Tibial nerve (tissue), 4 donors: ENCODE data around the gene HYPK. TPM values are rescaled to one million over a fixed set of nuclear protein-coding genes. Genes with fewer than 3 reads are reported as not detected.

Source experiments
- DNase-seq, 2 donors: peaks; one replicate each; pipeline ENCODE4 v3.0.0-alpha.2; 2019; ENCODE audit warnings: low spot score in 2 of 2
- H3K27ac ChIP-seq, 4 donors: fragments of 200-600 bp; sonication (generic) in 3 of 4; one replicate each; pipeline ENCODE4 v1.5.1; 2017 to 2019; ENCODE audit warnings: mild to moderate bottlenecking in 1 of 4
- H3K27me3 ChIP-seq, 2 donors: fragments of 200-600 bp; sonication (generic) in 1 of 2; one replicate each; pipeline versions ENCODE4 v1.5.1 to v1.6.0; 2017 to 2019
- H3K36me3 ChIP-seq, 3 donors: fragments of 200-600 bp; sonication (generic); one replicate each; pipeline ENCODE4 v1.5.1; 2018 to 2019
- H3K4me1 ChIP-seq, 4 donors: fragments of 200-600 bp; sonication (generic) in 3 of 4; one replicate each; pipeline ENCODE4 v1.5.1; 2017 to 2019
- H3K4me3 ChIP-seq, 4 donors: fragments of 200-600 bp; sonication (generic) in 3 of 4; one replicate each; pipeline ENCODE4 v1.5.1; 2017 to 2019; ENCODE audit warnings: mild to moderate bottlenecking in 1 of 4, moderate library complexity in 1 of 4
- H3K9me3 ChIP-seq, 4 donors: fragments of 200-600 bp; sonication (generic) in 3 of 4; one replicate each; pipeline ENCODE4 v1.5.1; 2017 to 2019
- CTCF ChIP-seq, 5 experiments: fragments of 200-600 bp in 3 of 5; fragments of 450-650 bp in 2 of 5; sonication (generic) in 3 of 5; IDR thresholded peaks; one replicate each; pipeline ENCODE4 v1.5.1; 2016 to 2019; ENCODE audit warnings: antibody characterized with exemption in 5 of 5, mild to moderate bottlenecking in 3 of 5, moderate library complexity in 2 of 5
- EP300 ChIP-seq, 2 donors: sonication (generic); formaldehyde crosslinking; IDR thresholded peaks; one replicate each; pipeline ENCODE4 v1.6.1; 2017; ENCODE audit warnings: antibody characterized with exemption in 2 of 2, mild to moderate bottlenecking in 1 of 2
- POLR2A ChIP-seq, 2 donors: fragments of 450-650 bp; IDR thresholded peaks; one replicate each; pipeline ENCODE4 v1.6.1; 2017; ENCODE audit warnings: antibody characterized with exemption in 2 of 2, mild to moderate bottlenecking in 2 of 2, moderate library complexity in 2 of 2
- WGBS, 2 donors: methylation state at CpG; one replicate each; pipeline ENCODE4 v1.1.5; 2018; 5-methylcytosine and 5-hydroxymethylcytosine counted together
- small RNA-seq: library from RNA; depleted of rRNA; stranded (forward); fragments of <200 nt; gene quantifications from one replicate; pipeline ENCODE3, GENCODE V24; 2016
- total RNA-seq, 4 donors: library from RNA; depleted of rRNA; stranded (reverse); fragments of >200 nt; gene quantifications; one replicate each; pipeline ENCODE4 v1.1.0, GENCODE V29; 2016

HYPK gene
- total RNA-seq, 4 donors from 2014 or later = 7.5 to 27.6 (median 12.1) TPM

- Histone ChIP-seq H3K9me3 (no peaks in the 10 kb centered on the region), H3K27ac (no peak overlapping the region), H3K4me1 (no peaks in the 10 kb centered on the region), H3K27me3 (no peaks in the 10 kb centered on the region), H3K36me3 (peaks cover 0 to 41% (median 0%) of the 10 kb centered on the region in 3 donors), H3K4me3 (no peak overlapping the region)
- no peak for DNase-seq
- WGBS, 2 donors = 97 to 98% methylated on average over 4 of the region's 4 CpGs
- TF ChIP-seq POLR2A (IDR thresholded peaks at IDR 0.05) = no peak
- no peak for TF ChIP-seq EP300 (IDR thresholded peaks at IDR 0.05)
- TF ChIP-seq CTCF (IDR thresholded peaks at IDR 0.05) = no peak
These were observed 52.2 kb downstream of the HYPK start for GRCh38 chr15:43852607-43853006.

Small RNAs within 50 kb of the gene (small RNA-seq; reads per million reads assigned to genes)
- gene MIR1282 = not detected

Other genes with a start within 250 kb of the HYPK start
- 10 to 100 TPM; 22.6 to 57.9 (median 40.4) TPM for gene PPIP5K1, start 210.4 kb upstream of the HYPK start, total RNA-seq
- not detected for gene CKMT1B, start 206.6 kb upstream of the HYPK start, total RNA-seq
- 1 to 10 TPM in 3 of 4 donors, under 1 TPM in 1; 0.30 to 1.4 (median 1.2) TPM for gene STRC, start 181.8 kb upstream of the HYPK start, total RNA-seq
- 10 to 100 TPM in 1 of 4 donors, 1 to 10 TPM in 3; 1.2 to 18.6 (median 6.3) TPM for gene CATSPER2, start 151.8 kb upstream of the HYPK start, total RNA-seq
- not detected for gene CKMT1A, start 106.7 kb upstream of the HYPK start, total RNA-seq
- 100 to 1,000 TPM in 1 of 4 donors, 10 to 100 TPM in 3; 75.4 to 107 (median 94.2) TPM for gene PDIA3, start 54.2 kb upstream of the HYPK start, total RNA-seq
- 10 to 100 TPM; 11.4 to 29.3 (median 13.0) TPM for gene ELL3, start 23.6 kb upstream of the HYPK start, total RNA-seq
- 100 to 1,000 TPM; 698 to 988 (median 804) TPM for gene SERF2, start 8.3 kb upstream of the HYPK start, total RNA-seq
- under 1 TPM in 1 of 4 donors, not detected in 3; 0.20 TPM for gene SERINC4, start 379 bp upstream of the HYPK start, total RNA-seq
- 10 to 100 TPM in 3 of 4 donors, 1 to 10 TPM in 1; 9.6 to 15.7 (median 11.9) TPM for gene MFAP1, start 24.1 kb downstream of the HYPK start, total RNA-seq
- gene WDR76, start 26.4 kb downstream of the HYPK start, total RNA-seq = 1 to 10 TPM; 2.7 to 7.5 (median 2.9) TPM